CD8-positive, alpha-beta memory T cell (primary cell): Measurements from ENCODE around the gene ERMARD. TPM values are rescaled to one million over a fixed set of nuclear protein-coding genes. Genes with fewer than 3 reads are reported as not detected.

Experiments
- CTCF ChIA-PET: fragments of 350-600 bp; sonication (Branson Sonifier 250); formaldehyde crosslinking; loops from one replicate; lab custom pipeline; 2021; ENCODE audit warnings: antibody characterized with exemption; lab: Charles Lee
- POLR2A ChIA-PET: fragments of 350-600 bp; sonication (Branson Sonifier 250); formaldehyde crosslinking; loops from one replicate; lab custom pipeline; 2021; ENCODE audit warnings: antibody characterized with exemption; lab: Charles Lee
- DNase-seq, 5 donors: peaks; one replicate each; pipeline versions ENCODE4 v3.0.0 to v3.0.0-alpha.2; 2020 to 2022; ENCODE audit warnings: mixed read lengths in 1 of 5
- H3K27ac ChIP-seq: one replicate; pipeline ENCODE4 v1.7.0; 2013; ENCODE audit warnings: low read depth, mild to moderate bottlenecking, low read length, moderate library complexity
- H3K27me3 ChIP-seq: 2 replicates; pipeline ENCODE4 v1.7.0; 2013; ENCODE audit warnings: low read length, mild to moderate bottlenecking; ENCODE audit not compliant: insufficient read depth, poor library complexity, severe bottlenecking
- H3K36me3 ChIP-seq: 2 replicates; pipeline ENCODE4 v1.7.0; 2013; ENCODE audit warnings: mild to moderate bottlenecking, low read length, moderate library complexity; ENCODE audit not compliant: insufficient read depth
- H3K4me1 ChIP-seq: 2 replicates; pipeline ENCODE4 v1.7.0; 2013; ENCODE audit warnings: mild to moderate bottlenecking, low read length, moderate library complexity; ENCODE audit not compliant: insufficient read depth
- H3K4me3 ChIP-seq: 2 replicates; pipeline ENCODE4 v1.7.0; 2013; ENCODE audit warnings: mild to moderate bottlenecking, low read length
- H3K9me3 ChIP-seq: 2 replicates; pipeline ENCODE4 v1.7.0; 2013; ENCODE audit warnings: mild to moderate bottlenecking, low read length
- H3K27ac Mint-ChIP-seq, 8 donors: one replicate each; pipeline ENCODE4 v1.8.0; 2020 to 2021; ENCODE audit warnings: mixed read lengths in 8 of 8, mild to moderate bottlenecking in 6 of 8, inconsistent platforms in 3 of 8, moderate library complexity in 3 of 8
- H3K27me3 Mint-ChIP-seq, 2 donors: one replicate each; pipeline ENCODE4 v1.8.0; 2020 to 2021; ENCODE audit warnings: mixed read lengths in 2 of 2, mild to moderate bottlenecking in 1 of 2, moderate library complexity in 1 of 2
- H3K36me3 Mint-ChIP-seq, 3 donors: one replicate each; pipeline ENCODE4 v1.8.0; 2020 to 2021; ENCODE audit warnings: mixed read lengths in 3 of 3, inconsistent platforms in 1 of 3, mild to moderate bottlenecking in 1 of 3
- H3K4me1 Mint-ChIP-seq, 3 donors: one replicate each; pipeline ENCODE4 v1.8.0; 2020 to 2021; ENCODE audit warnings: mixed read lengths in 3 of 3, inconsistent platforms in 1 of 3, mild to moderate bottlenecking in 1 of 3
- H3K4me3 Mint-ChIP-seq, 7 donors: one replicate each; pipeline ENCODE4 v1.8.0; 2020 to 2021; ENCODE audit warnings: mixed read lengths in 7 of 7, mild to moderate bottlenecking in 6 of 7, moderate library complexity in 4 of 7, inconsistent platforms in 2 of 7
- H3K9me3 Mint-ChIP-seq, 5 donors: one replicate each; pipeline ENCODE4 v1.8.0; 2020 to 2022; ENCODE audit warnings: mixed read lengths in 5 of 5, mild to moderate bottlenecking in 3 of 5, moderate library complexity in 2 of 5, inconsistent platforms in 1 of 5
- polyA plus RNA-seq: library from polyadenylated mRNA; unstranded; fragments of 300-500 nt; fragmentation: Illumina TruSeq; gene quantifications from one replicate; pipeline ENCODE4 v1.2.3, GENCODE V29; 2021
- total RNA-seq, 2 experiments: library from RNA; stranded (reverse); gene quantifications; one replicate each; pipeline ENCODE4 v1.2.3, GENCODE V29; 2021

ERMARD gene
- total and polyA plus RNA-seq, 3 experiments from 2014 or later: 12.1 to 27.9 (median 26.2) TPM

- Histone ChIP-seq H3K4me1 (peaks cover 41% of the 10 kb centered on the region), H3K4me3 (no peak overlapping the region), H3K27me3 (no peaks in the 10 kb centered on the region), H3K9me3 (no peaks in the 10 kb centered on the region), H3K36me3 (no peaks in the 10 kb centered on the region), H3K27ac (no peak overlapping the region)
- POLR2A ChIA-PET: interaction anchor here (1.2 to 5.6 kb wide), 5 partner anchors 18 to 829 kb away, joined by 5 to 69 read pairs (median 7); partner anchors contain the start of genes C6orf120, DYNLT2, ERMARD and PSMB1
- Mint-ChIP-seq H3K4me1 (peaks cover 39 to 59% (median 54%) of the 10 kb centered on the region in 3 donors), H3K9me3 (no peaks in the 10 kb centered on the region), H3K36me3 (peaks cover 0 to 20% (median 0%) of the 10 kb centered on the region in 3 donors), H3K27me3 (no peaks in the 10 kb centered on the region), H3K4me3 (peak overlapping the region; percentile 37 to 77 (median 66)), H3K27ac (peak overlapping the region in 1 of 8 donors; percentile 77)
- CTCF ChIA-PET: interaction anchor here (1.1 kb wide), 1 partner anchor 69 kb away, joined by 3 read pairs; no protein-coding TSS in a partner anchor
- peak; percentile 31 to 59 (median 47) for DNase-seq
These were observed 27.4 kb upstream of the ERMARD start for GRCh38 chr6:169723991-169724493.

GRCh38 chr6:169724494-169725124 is 26.8 kb upstream of the ERMARD start, which contains the start of gene PHF10:
PHF10 (minus strand) TSS chr6:169724500; CDS start chr6:169723931, 569 bp downstream.
- POLR2A ChIA-PET: interaction anchor here (0.8 to 5.6 kb wide), 4 partner anchors 9 to 27 kb away, joined by 3 to 69 read pairs (median 6); partner anchors contain the start of genes C6orf120, DYNLT2, ERMARD and WDR27
- H3K27ac ChIP-seq: peak within 1 kb of the TSS; percentile 81
- peak; percentile 54 to 80 (median 63) for DNase-seq
- no peaks in the 10 kb centered on the region for H3K27me3 ChIP-seq
- H3K9me3 ChIP-seq: no peaks in the 10 kb centered on the region
- H3K4me1 ChIP-seq: peaks cover 35% of the 10 kb centered on the region
- Mint-ChIP-seq H3K4me3 (peak within 1 kb of the TSS; percentile 89 to 99 (median 92)), H3K36me3 (peaks cover 0 to 16% (median 0%) of the 10 kb centered on the region in 3 donors), H3K9me3 (no peaks in the 10 kb centered on the region), H3K27ac (peak within 1 kb of the TSS; percentile 90 to 99 (median 94)), H3K4me1 (peaks cover 33 to 53% (median 48%) of the 10 kb centered on the region in 3 donors), H3K27me3 (peaks cover 0 to 1% of the 10 kb centered on the region in 2 donors)
- no peaks in the 10 kb centered on the region for H3K36me3 ChIP-seq
- CTCF ChIA-PET: interaction anchor here (0.8 to 1.1 kb wide), 2 partner anchors 14 to 69 kb away, joined by 3 to 4 read pairs; no protein-coding TSS in a partner anchor
- H3K4me3 ChIP-seq: peak within 1 kb of the TSS; percentile 75

- Mint-ChIP-seq H3K9me3 (no peaks in the 10 kb centered on the region), H3K27me3 (peaks cover 0 to 1% of the 10 kb centered on the region in 2 donors), H3K27ac (peak overlapping the region; percentile 37 to 92 (median 89)), H3K36me3 (peaks cover 0 to 11% (median 0%) of the 10 kb centered on the region in 3 donors), H3K4me3 (peak overlapping the region; percentile 85 to 92 (median 89)), H3K4me1 (peaks cover 29 to 46% (median 40%) of the 10 kb centered on the region in 3 donors)
- CTCF ChIA-PET: interaction anchor here (0.8 to 1.4 kb wide), 3 partner anchors 15 to 70 kb away, joined by 3 to 4 read pairs (median 3); partner anchors contain the start of genes DYNLT2 and ERMARD
- no peaks in the 10 kb centered on the region for H3K36me3 ChIP-seq
- POLR2A ChIA-PET: interaction anchor here (0.8 to 5.6 kb wide), 4 partner anchors 9 to 26 kb away, joined by 3 to 69 read pairs (median 6); partner anchors contain the start of genes C6orf120, DYNLT2, ERMARD and WDR27
- peak overlapping the region; percentile 51 for H3K4me3 ChIP-seq
- peaks cover 31% of the 10 kb centered on the region for H3K4me1 ChIP-seq
- peak overlapping the region; percentile 40 for H3K27ac ChIP-seq
- no peaks in the 10 kb centered on the region for H3K27me3 ChIP-seq
- DNase-seq: peak in 2 of 5 donors; percentile 26 to 52
- no peaks in the 10 kb centered on the region for H3K9me3 ChIP-seq
These were observed 26.0 kb upstream of the ERMARD start for GRCh38 chr6:169725125-169726048.

- no peaks in the 10 kb centered on the region for H3K9me3 ChIP-seq
- no peak overlapping the region for H3K4me3 ChIP-seq
- H3K4me1 Mint-ChIP-seq: peaks cover 25 to 40% (median 34%) of the 10 kb centered on the region in 3 donors
- no peaks in the 10 kb centered on the region for H3K27me3 ChIP-seq
- ChIA-PET CTCF (interaction anchor here (1.4 kb wide), 1 partner anchor 26 kb away, joined by 3 read pairs; the partner anchor contains the start of genes DYNLT2 and ERMARD), POLR2A (interaction anchor here (5.6 kb wide), 1 partner anchor 23 kb away, joined by 69 read pairs; the partner anchor contains the start of genes C6orf120 and WDR27)
- peak overlapping the region in 7 of 8 donors; percentile 1 to 91 (median 88) for H3K27ac Mint-ChIP-seq
- DNase-seq: no peak
- peaks cover 0 to 10% (median 0%) of the 10 kb centered on the region in 3 donors for H3K36me3 Mint-ChIP-seq
- H3K4me1 ChIP-seq: peaks cover 26% of the 10 kb centered on the region
- H3K4me3 Mint-ChIP-seq: peak overlapping the region; percentile 85 to 92 (median 89)
- H3K36me3 ChIP-seq: no peaks in the 10 kb centered on the region
- H3K27ac ChIP-seq: no peak overlapping the region
- H3K27me3 Mint-ChIP-seq: peaks cover 0 to 1% of the 10 kb centered on the region in 2 donors
- no peaks in the 10 kb centered on the region for H3K9me3 Mint-ChIP-seq
These were observed 25.4 kb upstream of the ERMARD start for GRCh38 chr6:169726049-169726400.

- Histone ChIP-seq H3K4me3 (no peak overlapping the region), H3K36me3 (no peaks in the 10 kb centered on the region), H3K4me1 (peaks cover 17% of the 10 kb centered on the region), H3K27ac (no peak overlapping the region), H3K9me3 (no peaks in the 10 kb centered on the region), H3K27me3 (no peaks in the 10 kb centered on the region)
- CTCF ChIA-PET: interaction anchor here (1.4 kb wide), 1 partner anchor 25 kb away, joined by 3 read pairs; the partner anchor contains the start of genes DYNLT2 and ERMARD
- Mint-ChIP-seq H3K4me3 (peak overlapping the region in 1 of 7 donors; percentile 92), H3K27me3 (peaks cover 0 to 1% of the 10 kb centered on the region in 2 donors), H3K27ac (peak overlapping the region in 2 of 8 donors; percentile 2 to 89), H3K36me3 (peaks cover 0 to 10% (median 0%) of the 10 kb centered on the region in 3 donors), H3K9me3 (no peaks in the 10 kb centered on the region), H3K4me1 (peaks cover 19 to 30% (median 24%) of the 10 kb centered on the region in 3 donors)
- DNase-seq: no peak
- POLR2A ChIA-PET: no interaction called here
These were observed 24.5 kb upstream of the ERMARD start for GRCh38 chr6:169726963-169727362.

GRCh38 chr6:169729961-169730360 is 21.5 kb upstream of the ERMARD start:
- Mint-ChIP-seq H3K27ac (no peak overlapping the region), H3K9me3 (no peaks in the 10 kb centered on the region)
- CTCF ChIA-PET: no interaction called here

More at GRCh38 chr6:169729961-169730360, 21.5 kb upstream of the ERMARD start:
- Histone ChIP-seq H3K27ac (no peak overlapping the region), H3K36me3 (no peaks in the 10 kb centered on the region), H3K9me3 (no peaks in the 10 kb centered on the region), H3K4me3 (no peak overlapping the region), H3K4me1 (peaks cover 7% of the 10 kb centered on the region), H3K27me3 (no peaks in the 10 kb centered on the region)
- POLR2A ChIA-PET: no interaction called here
- DNase-seq: no peak
- Mint-ChIP-seq H3K4me3 (no peak overlapping the region), H3K4me1 (peaks cover 8 to 18% (median 11%) of the 10 kb centered on the region in 3 donors), H3K36me3 (peaks cover 0 to 2% (median 0%) of the 10 kb centered on the region in 3 donors), H3K27me3 (peaks cover 4 to 6% of the 10 kb centered on the region in 2 donors)
